ENCODE results near the gene PCDH1. TPM values are rescaled to one million over a fixed set of nuclear protein-coding genes. Genes with fewer than 3 reads are reported as not detected.
"Not testable (repeated sequence)": the region's sequence is repeated elsewhere in the genome, so short reads cannot be mapped to it uniquely, and the experiment has no call there.

Gene PCDH1
- total RNA-seq: under 1 TPM in 1 of 2 donors, not detected in 1; 0.25 TPM

DNA sequence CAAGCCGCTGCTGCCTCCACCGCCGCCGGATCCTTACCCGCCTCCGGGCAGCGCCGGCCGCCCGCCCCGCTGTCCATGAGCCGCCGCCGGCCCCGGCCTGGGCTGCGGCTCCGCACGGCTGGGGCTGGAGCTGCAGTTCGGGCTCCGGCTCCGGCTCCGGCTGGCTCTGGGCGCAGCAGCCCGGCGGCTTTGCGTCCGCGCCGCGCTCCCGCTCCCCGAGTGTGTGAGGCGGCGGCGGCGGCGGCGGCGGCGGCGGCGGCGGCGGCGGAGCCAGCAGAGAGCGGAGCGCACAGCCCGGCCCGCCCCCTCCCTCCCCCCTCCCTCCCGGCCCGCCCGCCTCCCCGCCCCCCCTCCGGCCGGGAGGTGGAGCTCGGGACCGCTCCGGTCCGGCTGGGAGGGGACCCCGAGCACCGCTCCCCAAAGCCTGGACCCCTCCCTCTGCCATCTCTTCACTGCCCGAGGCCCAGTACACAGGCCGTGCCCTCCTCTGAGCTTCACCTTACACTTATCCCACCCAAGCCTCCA lies at the start of gene PCDH1:
Gene PCDH1 (minus strand): TSS at position 225 of the 525 bp plus-strand sequence. CDS start 148 bp downstream, at position 77.
- H3K27ac Mint-ChIP-seq: no peak within 1 kb of the TSS

GRCh38 chr5:141926434-141926833 lies 48.2 kb upstream of the PCDH1 start:
- Mint-ChIP-seq H3K4me1 (ENCODE audit: low read depth) (peaks cover 23% of the 10 kb centered on the region), H3K27ac (no peak overlapping the region), H3K27me3 (ENCODE audit: low read depth) (no peaks in the 10 kb centered on the region), H3K4me3 (no peak overlapping the region), H3K36me3 (ENCODE audit: insufficient read depth in 2 of 2) (peaks cover 15 to 23% of the 10 kb centered on the region in 2 donors), H3K9me3 (no peaks in the 10 kb centered on the region)
- ATAC-seq (replicated peaks in 1 of 2) (no peak), DNase-seq (no peak)

More for the DNA sequence above, at the start of gene PCDH1:
- DNase-seq (peak; percentile 30 to 37), ATAC-seq (replicated peaks in 1 of 2) (peak; percentile 38 to 39)
- Mint-ChIP-seq H3K27me3 (ENCODE audit: low read depth) (peaks cover 86% of the 10 kb centered on the region), H3K4me3 (peak within 1 kb of the TSS; percentile 62 to 73), H3K9me3 (no peaks in the 10 kb centered on the region), H3K4me1 (ENCODE audit: low read depth) (peaks cover 28% of the 10 kb centered on the region), H3K36me3 (ENCODE audit: insufficient read depth in 2 of 2) (peaks cover 0 to 2% of the 10 kb centered on the region in 2 donors)

- peak; percentile 92 to 95 for DNase-seq
- Mint-ChIP-seq H3K27ac (peak within 1 kb of the TSS; percentile 76), H3K4me3 (peak within 1 kb of the TSS; percentile 87 to 99), H3K36me3 (ENCODE audit: insufficient read depth in 2 of 2) (peaks cover 8 to 13% of the 10 kb centered on the region in 2 donors), H3K27me3 (ENCODE audit: low read depth) (no peaks in the 10 kb centered on the region), H3K9me3 (no peaks in the 10 kb centered on the region), H3K4me1 (ENCODE audit: low read depth) (peaks cover 23% of the 10 kb centered on the region)
- ATAC-seq (replicated peaks in 1 of 2): peak; percentile 97 to 98
These were observed 45.5 kb upstream of the PCDH1 start, which contains the start of gene DELE1 for GRCh38 chr5:141923448-141924313. Gene DELE1, plus strand, starts transcription at chr5:141923871. Its CDS starts 71 bp downstream, at chr5:141923942.

GRCh38 chr5:141922827-141923447 lies 44.7 kb upstream of the PCDH1 start:
- peaks cover 23% of the 10 kb centered on the region for H3K4me1 Mint-ChIP-seq (ENCODE audit: low read depth)
- not testable (repeated sequence) for ATAC-seq (replicated peaks in 1 of 2); H3K27me3 Mint-ChIP-seq (ENCODE audit: low read depth); H3K9me3 Mint-ChIP-seq
- DNase-seq: peak; percentile 26 to 48
- H3K27ac Mint-ChIP-seq: peak overlapping the region; percentile 76
- H3K36me3 Mint-ChIP-seq (ENCODE audit: insufficient read depth in 2 of 2): peaks cover 8 to 11% of the 10 kb centered on the region in 2 donors
- peak overlapping the region; percentile 87 to 99 for H3K4me3 Mint-ChIP-seq

- H3K27ac Mint-ChIP-seq: no peak overlapping the region
- ATAC-seq (replicated peaks in 1 of 2) (no peak), DNase-seq (no peak)
- no peaks in the 10 kb centered on the region for H3K9me3 Mint-ChIP-seq
- H3K27me3 Mint-ChIP-seq (ENCODE audit: low read depth): peaks cover 2% of the 10 kb centered on the region
- peaks cover 17% of the 10 kb centered on the region for H3K4me1 Mint-ChIP-seq (ENCODE audit: low read depth)
- H3K36me3 Mint-ChIP-seq (ENCODE audit: insufficient read depth in 2 of 2): peaks cover 7 to 8% of the 10 kb centered on the region in 2 donors
- H3K4me3 Mint-ChIP-seq: no peak overlapping the region
These were observed 42.6 kb upstream of the PCDH1 start for GRCh38 chr5:141920771-141921170.

- H3K36me3 Mint-ChIP-seq (ENCODE audit: insufficient read depth in 2 of 2): peaks cover 3 to 4% of the 10 kb centered on the region in 2 donors
- peaks cover 9% of the 10 kb centered on the region for H3K4me1 Mint-ChIP-seq (ENCODE audit: low read depth)
- no peak overlapping the region for H3K27ac Mint-ChIP-seq
- DNase-seq (no peak), ATAC-seq (replicated peaks in 1 of 2) (no peak)
- no peaks in the 10 kb centered on the region for H3K9me3 Mint-ChIP-seq
- peaks cover 13% of the 10 kb centered on the region for H3K27me3 Mint-ChIP-seq (ENCODE audit: low read depth)
- H3K4me3 Mint-ChIP-seq: no peak overlapping the region
These were observed 41.3 kb upstream of the PCDH1 start for GRCh38 chr5:141919218-141920119.

DNA sequence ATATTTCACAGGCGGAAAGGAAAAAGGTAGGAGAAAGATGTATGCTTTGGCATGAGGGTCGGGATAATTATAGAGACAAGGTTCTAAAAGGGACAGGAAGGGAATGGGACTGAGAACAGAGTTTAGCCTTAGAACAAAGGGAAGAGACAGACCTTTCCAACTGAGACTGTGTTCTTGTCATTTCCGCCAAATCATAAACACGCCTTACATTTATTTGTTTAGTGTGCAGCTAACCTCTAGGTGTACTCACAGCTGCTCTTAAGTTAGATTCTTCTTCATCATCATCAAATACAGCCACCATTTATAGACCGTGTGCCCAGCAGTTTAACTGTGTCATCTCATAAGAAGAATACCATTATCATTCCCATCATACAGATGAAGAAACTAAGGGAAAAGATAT lies 39.5 kb upstream of the PCDH1 start:
- Mint-ChIP-seq H3K36me3 (ENCODE audit: insufficient read depth in 2 of 2) (no peaks in the 10 kb centered on the region), H3K9me3 (no peaks in the 10 kb centered on the region), H3K27me3 (ENCODE audit: low read depth) (peaks cover 23% of the 10 kb centered on the region), H3K27ac (no peak overlapping the region), H3K4me3 (no peak overlapping the region), H3K4me1 (ENCODE audit: low read depth) (peaks cover 9% of the 10 kb centered on the region)
- ATAC-seq (replicated peaks in 1 of 2): no peak
- no peak for DNase-seq

GRCh38 chr5:141916522-141916921 lies 38.3 kb upstream of the PCDH1 start:
- DNase-seq (no peak), ATAC-seq (replicated peaks in 1 of 2) (no peak)
- peaks cover 30% of the 10 kb centered on the region for H3K27me3 Mint-ChIP-seq (ENCODE audit: low read depth)
- peaks cover 9% of the 10 kb centered on the region for H3K4me1 Mint-ChIP-seq (ENCODE audit: low read depth)
- H3K36me3 Mint-ChIP-seq (ENCODE audit: insufficient read depth in 2 of 2): no peaks in the 10 kb centered on the region
- H3K4me3 Mint-ChIP-seq: no peak overlapping the region
- no peaks in the 10 kb centered on the region for H3K9me3 Mint-ChIP-seq
- no peak overlapping the region for H3K27ac Mint-ChIP-seq

DNA sequence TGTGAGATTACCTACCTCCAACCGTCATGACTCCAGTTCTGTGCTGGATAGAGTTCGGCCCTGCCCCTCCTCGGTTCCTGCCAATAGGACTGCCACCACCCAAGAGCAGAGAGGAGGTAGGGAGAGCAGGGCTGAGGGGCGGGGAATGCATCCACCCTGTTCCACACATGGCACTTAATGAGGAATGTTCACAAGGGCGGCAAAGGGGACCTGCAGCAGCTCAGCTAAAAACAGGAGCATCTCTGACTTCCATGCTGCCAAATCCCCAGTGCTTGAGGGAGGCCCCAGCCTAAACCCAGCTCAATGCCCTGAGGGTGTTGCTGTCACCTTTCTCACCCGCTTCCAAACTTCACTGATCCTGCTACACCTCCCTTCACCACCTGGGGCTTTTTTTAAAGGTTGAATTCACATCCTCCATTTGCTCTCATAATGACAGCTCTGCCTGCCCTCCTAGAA lies 37.7 kb upstream of the PCDH1 start:
- DNase-seq: no peak
- H3K36me3 Mint-ChIP-seq (ENCODE audit: insufficient read depth in 2 of 2): no peaks in the 10 kb centered on the region
- ATAC-seq (replicated peaks in 1 of 2): peak in 1 of 2 donors; percentile 28
- no peaks in the 10 kb centered on the region for H3K9me3 Mint-ChIP-seq
- no peak overlapping the region for H3K4me3 Mint-ChIP-seq
- H3K27me3 Mint-ChIP-seq (ENCODE audit: low read depth): peaks cover 30% of the 10 kb centered on the region
- no peak overlapping the region for H3K27ac Mint-ChIP-seq
- peaks cover 9% of the 10 kb centered on the region for H3K4me1 Mint-ChIP-seq (ENCODE audit: low read depth)

- no peak overlapping the region for H3K27ac Mint-ChIP-seq
These were observed 36.6 kb upstream of the PCDH1 start for GRCh38 chr5:141914797-141915196.

GRCh38 chr5:141914199-141914743 lies 36.1 kb upstream of the PCDH1 start:
- no peaks in the 10 kb centered on the region for H3K36me3 Mint-ChIP-seq (ENCODE audit: insufficient read depth in 2 of 2)
- H3K4me3 Mint-ChIP-seq: peak overlapping the region; percentile 41 to 58
- no peak overlapping the region for H3K27ac Mint-ChIP-seq
- H3K4me1 Mint-ChIP-seq (ENCODE audit: low read depth): peaks cover 11% of the 10 kb centered on the region
- ATAC-seq (replicated peaks in 1 of 2) (peak; percentile 74 to 87), DNase-seq (peak; percentile 32 to 39)
- H3K27me3 Mint-ChIP-seq (ENCODE audit: low read depth): peaks cover 30% of the 10 kb centered on the region
- H3K9me3 Mint-ChIP-seq: no peaks in the 10 kb centered on the region

More at GRCh38 chr5:141914797-141915196, 36.6 kb upstream of the PCDH1 start:
- no peak for DNase-seq
- ATAC-seq (replicated peaks in 1 of 2): no peak
- peaks cover 9% of the 10 kb centered on the region for H3K4me1 Mint-ChIP-seq (ENCODE audit: low read depth)
- H3K36me3 Mint-ChIP-seq (ENCODE audit: insufficient read depth in 2 of 2): no peaks in the 10 kb centered on the region
- peak overlapping the region; percentile 14 to 58 for H3K4me3 Mint-ChIP-seq
- H3K27me3 Mint-ChIP-seq (ENCODE audit: low read depth): peaks cover 30% of the 10 kb centered on the region
- H3K9me3 Mint-ChIP-seq: no peaks in the 10 kb centered on the region

DNA sequence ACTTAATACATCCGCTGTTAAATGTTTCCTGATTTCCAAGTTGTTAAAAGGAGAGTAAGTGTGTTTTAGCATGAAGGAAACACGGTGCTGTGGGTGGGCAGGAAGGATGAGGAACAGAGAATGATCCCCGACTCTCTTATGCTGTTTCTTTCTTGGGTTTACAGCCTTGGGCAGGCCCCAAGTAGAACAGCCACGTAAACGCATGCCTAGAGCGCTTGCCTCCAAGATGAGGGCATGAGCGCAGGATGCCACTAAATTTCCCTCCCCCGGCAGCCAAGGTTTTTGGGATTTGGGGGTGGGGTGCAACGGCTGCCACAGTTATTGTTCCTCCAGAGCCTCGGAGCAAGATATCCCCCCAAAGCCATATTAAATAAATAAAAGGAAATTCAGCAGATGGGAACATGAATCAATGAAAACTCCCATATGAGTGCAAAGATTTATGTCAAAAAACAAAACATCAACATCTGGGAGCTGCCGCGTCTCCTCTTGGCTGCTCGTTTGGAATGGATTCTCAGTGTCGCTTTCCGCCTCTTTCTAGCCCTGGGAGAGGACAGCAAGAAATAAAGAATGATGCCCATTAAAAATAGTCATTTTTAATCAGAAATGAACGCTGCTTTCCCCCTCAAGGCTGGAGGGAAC lies 35.5 kb upstream of the PCDH1 start:
- H3K27me3 Mint-ChIP-seq (ENCODE audit: low read depth): peaks cover 30% of the 10 kb centered on the region
- H3K9me3 Mint-ChIP-seq: no peaks in the 10 kb centered on the region
- ATAC-seq (replicated peaks in 1 of 2): no peak
- no peak overlapping the region for H3K27ac Mint-ChIP-seq
- no peaks in the 10 kb centered on the region for H3K36me3 Mint-ChIP-seq (ENCODE audit: insufficient read depth in 2 of 2)
- H3K4me1 Mint-ChIP-seq (ENCODE audit: low read depth): peaks cover 17% of the 10 kb centered on the region
- DNase-seq: no peak
- peak overlapping the region; percentile 41 to 58 for H3K4me3 Mint-ChIP-seq
